ENCODE data around the gene NCKAP5. TPM values are rescaled to one million over a fixed set of nuclear protein-coding genes. Genes with fewer than 3 reads are reported as not detected.

The NCKAP5 gene
- total RNA-seq, 1 donor from 2014 or later = 8.8 TPM

DNA sequence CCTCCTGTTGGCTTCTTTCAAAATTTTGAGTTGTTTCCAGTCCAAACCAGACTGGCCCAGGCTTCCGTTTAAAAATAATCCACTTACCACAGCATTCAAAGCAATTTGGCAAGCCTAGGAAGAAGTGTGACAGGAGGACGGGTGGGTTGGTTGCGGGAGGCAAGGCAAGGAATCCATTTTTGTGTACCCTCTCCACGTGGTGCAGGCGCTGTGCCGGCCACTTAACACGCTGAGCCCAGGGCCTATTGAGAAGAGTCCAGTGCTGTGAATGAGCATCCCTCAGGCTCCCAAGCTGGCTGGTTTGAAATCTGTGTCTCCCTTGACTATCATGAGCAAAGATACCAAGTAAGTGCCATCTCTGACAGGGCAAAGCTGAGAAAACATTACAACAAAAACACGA lies 160.9 kb downstream of the NCKAP5 start:
- Histone ChIP-seq H3K9me3 (no peaks in the 10 kb centered on the region), H3K4me1 (no peaks in the 10 kb centered on the region), H3K27me3 (no peaks in the 10 kb centered on the region), H3K27ac (no peak overlapping the region), H3K36me3 (no peaks in the 10 kb centered on the region), H3K4me3 (no peak overlapping the region)
- TF ChIP-seq POLR2AphosphoS5 (IDR thresholded peaks at IDR 0.05; ENCODE audit: insufficient read depth in 1 of 2, low read depth in 1 of 2) (no peak), POLR2A (IDR thresholded peaks at IDR 0.05) (no peak)
- TF ChIP-seq, protein P1, sequence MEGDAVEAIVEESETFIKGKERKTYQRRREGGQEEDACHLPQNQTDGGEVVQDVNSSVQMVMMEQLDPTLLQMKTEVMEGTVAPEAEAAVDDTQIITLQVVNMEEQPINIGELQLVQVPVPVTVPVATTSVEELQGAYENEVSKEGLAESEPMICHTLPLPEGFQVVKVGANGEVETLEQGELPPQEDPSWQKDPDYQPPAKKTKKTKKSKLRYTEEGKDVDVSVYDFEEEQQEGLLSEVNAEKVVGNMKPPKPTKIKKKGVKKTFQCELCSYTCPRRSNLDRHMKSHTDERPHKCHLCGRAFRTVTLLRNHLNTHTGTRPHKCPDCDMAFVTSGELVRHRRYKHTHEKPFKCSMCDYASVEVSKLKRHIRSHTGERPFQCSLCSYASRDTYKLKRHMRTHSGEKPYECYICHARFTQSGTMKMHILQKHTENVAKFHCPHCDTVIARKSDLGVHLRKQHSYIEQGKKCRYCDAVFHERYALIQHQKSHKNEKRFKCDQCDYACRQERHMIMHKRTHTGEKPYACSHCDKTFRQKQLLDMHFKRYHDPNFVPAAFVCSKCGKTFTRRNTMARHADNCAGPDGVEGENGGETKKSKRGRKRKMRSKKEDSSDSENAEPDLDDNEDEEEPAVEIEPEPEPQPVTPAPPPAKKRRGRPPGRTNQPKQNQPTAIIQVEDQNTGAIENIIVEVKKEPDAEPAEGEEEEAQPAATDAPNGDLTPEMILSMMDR (IDR thresholded peaks at IDR 0.05) = no peak
- intact Hi-C loops (cut with DNase I) = no loop called here
- DNase-seq (ENCODE audit: extremely low spot score in 2 of 2) = no peak

DNA sequence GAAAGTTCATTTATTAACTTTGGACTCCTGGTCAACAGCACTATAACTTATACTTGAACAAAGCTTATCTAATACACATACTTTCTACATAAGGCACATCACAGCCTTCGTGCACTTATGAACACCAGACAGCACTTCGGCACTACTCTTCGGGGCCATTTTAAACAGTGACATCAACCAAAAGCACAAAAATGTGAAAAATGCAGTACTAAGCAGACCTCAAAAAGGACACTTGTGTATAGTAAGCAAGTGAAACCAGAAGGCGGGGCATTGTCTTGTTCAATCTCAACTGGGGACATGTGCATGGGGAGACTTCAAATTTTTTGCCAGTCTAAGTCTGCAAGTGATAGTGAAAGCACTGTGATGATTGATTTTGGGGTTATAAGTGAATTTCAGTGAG lies 163.0 kb downstream of the NCKAP5 start:
- Histone ChIP-seq H3K9me3 (no peaks in the 10 kb centered on the region), H3K27me3 (no peaks in the 10 kb centered on the region), H3K36me3 (no peaks in the 10 kb centered on the region), H3K4me3 (no peak overlapping the region), H3K4me1 (no peaks in the 10 kb centered on the region), H3K27ac (no peak overlapping the region)
- intact Hi-C loops (cut with DNase I) = no loop called here
- DNase-seq (ENCODE audit: extremely low spot score in 2 of 2) = no peak
- TF ChIP-seq, protein P1 (IDR thresholded peaks at IDR 0.05) = no peak
- TF ChIP-seq POLR2AphosphoS5 (IDR thresholded peaks at IDR 0.05; ENCODE audit: insufficient read depth in 1 of 2, low read depth in 1 of 2) (no peak), POLR2A (IDR thresholded peaks at IDR 0.05) (no peak)

DNA sequence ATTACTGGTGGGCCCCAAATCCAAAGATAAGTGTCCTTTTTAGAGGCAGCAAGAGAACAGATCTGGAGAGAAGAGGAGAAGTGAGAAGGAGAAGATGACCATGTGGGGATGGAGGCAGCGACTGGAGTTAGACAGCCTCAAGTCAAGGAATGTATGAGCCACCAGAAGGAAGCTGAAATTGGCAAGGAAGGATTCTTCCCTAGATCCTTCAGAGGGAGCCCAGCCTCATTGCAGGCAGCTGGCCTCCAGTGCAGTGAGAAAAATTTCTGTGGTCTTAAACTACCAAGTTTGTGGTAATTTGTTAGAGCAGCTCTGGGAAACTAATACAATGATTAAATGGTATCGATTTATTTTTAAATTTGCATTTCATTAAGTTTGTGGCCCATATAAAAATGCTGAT lies 167.9 kb downstream of the NCKAP5 start:
- Histone ChIP-seq H3K36me3 (no peaks in the 10 kb centered on the region), H3K4me1 (no peaks in the 10 kb centered on the region), H3K9me3 (no peaks in the 10 kb centered on the region), H3K27me3 (no peaks in the 10 kb centered on the region), H3K27ac (no peak overlapping the region), H3K4me3 (no peak overlapping the region)
- intact Hi-C loops (cut with DNase I) = no loop called here
- DNase-seq (ENCODE audit: extremely low spot score in 2 of 2) = no peak
- TF ChIP-seq, protein P1 (IDR thresholded peaks at IDR 0.05) = no peak
- no peak for TF ChIP-seq POLR2A (IDR thresholded peaks at IDR 0.05)

DNA sequence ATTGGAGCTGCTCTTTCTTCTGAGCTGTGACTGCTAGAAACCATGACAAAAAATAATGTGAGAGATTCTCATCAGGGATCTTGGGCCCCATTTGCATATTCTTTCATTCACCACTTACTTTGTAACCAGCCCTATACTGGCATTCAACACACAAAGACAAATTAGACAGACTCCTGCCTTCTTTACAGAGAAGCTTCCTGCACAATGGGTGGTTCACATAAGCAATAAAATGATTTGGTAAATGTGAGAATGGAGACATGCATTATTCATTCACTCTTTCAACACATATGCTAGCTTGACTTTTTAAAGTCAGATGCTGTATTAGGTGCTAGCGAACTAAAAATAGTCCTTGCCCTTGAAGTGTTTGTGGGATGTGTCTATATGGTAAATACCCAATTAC lies 174.4 kb downstream of the NCKAP5 start:
- DNase-seq (ENCODE audit: extremely low spot score in 2 of 2) = no peak
- H3K27ac ChIP-seq = no peak overlapping the region
- H3K9me3 ChIP-seq = no peaks in the 10 kb centered on the region
- H3K36me3 ChIP-seq = no peaks in the 10 kb centered on the region
- intact Hi-C loops (cut with DNase I) = no loop called here
- no peaks in the 10 kb centered on the region for H3K27me3 ChIP-seq
- TF ChIP-seq, protein P1 (IDR thresholded peaks at IDR 0.05) = no peak
- TF ChIP-seq POLR2A (IDR thresholded peaks at IDR 0.05) = no peak
- no peak overlapping the region for H3K4me3 ChIP-seq
- H3K4me1 ChIP-seq = no peaks in the 10 kb centered on the region

DNA sequence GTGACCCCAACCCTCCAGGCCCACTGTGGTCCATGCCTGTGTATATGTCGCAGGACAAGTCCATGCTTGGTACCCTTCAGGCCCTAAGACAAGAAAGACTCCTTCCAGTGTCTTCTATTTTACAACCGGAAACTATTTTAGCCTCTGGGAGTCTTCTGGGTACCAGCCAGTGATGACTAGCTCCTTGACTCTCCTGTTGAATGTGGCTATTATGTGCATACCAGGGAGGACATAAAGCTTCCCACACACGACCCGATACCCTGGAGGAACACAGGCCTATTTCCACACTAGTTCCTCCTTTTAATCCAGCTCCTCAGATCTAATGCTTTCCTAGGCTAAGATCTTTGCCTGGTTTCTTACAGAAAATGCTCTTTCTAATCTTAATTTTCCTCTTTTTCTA lies 178.1 kb downstream of the NCKAP5 start:
- TF ChIP-seq POLR2AphosphoS5 (IDR thresholded peaks at IDR 0.05; ENCODE audit: insufficient read depth in 1 of 2, low read depth in 1 of 2) (no peak), POLR2A (IDR thresholded peaks at IDR 0.05) (no peak)
- TF ChIP-seq, protein P1 (IDR thresholded peaks at IDR 0.05) = no peak
- intact Hi-C loops (cut with DNase I) = no loop called here
- no peak for DNase-seq (ENCODE audit: extremely low spot score in 2 of 2)
- Histone ChIP-seq H3K27me3 (no peaks in the 10 kb centered on the region), H3K27ac (no peak overlapping the region), H3K4me1 (no peaks in the 10 kb centered on the region), H3K4me3 (no peak overlapping the region), H3K36me3 (no peaks in the 10 kb centered on the region), H3K9me3 (no peaks in the 10 kb centered on the region)

Data from vagina (tissue), 2 donors.